Liver (tissue), 3 donors: Measurements from ENCODE around the gene SDR39U1.

ENCODE experiments used
- CTCF ChIP-seq: fragments of 150-350 bp; IDR thresholded peaks from 2 replicates; pipeline ENCODE4 v1.5.1; 2017; ENCODE audit warnings: improper control_type of control experiment, low read depth, low read length; ENCODE audit not compliant: missing input control
- EGR1 ChIP-seq, 2 donors: IDR thresholded peaks; 2 replicates each; pipeline ENCODE4 v1.6.1; 2016 to 2018; ENCODE audit warnings: antibody characterized with exemption in 2 of 2, low read depth in 2 of 2
- FOXA2 ChIP-seq: IDR thresholded peaks from 2 replicates; pipeline ENCODE4 v1.6.1; 2016; ENCODE audit warnings: antibody characterized with exemption
- HNF4G ChIP-seq: IDR thresholded peaks from 2 replicates; pipeline ENCODE4 v1.6.1; 2016; ENCODE audit warnings: antibody characterized with exemption
- JUND ChIP-seq, 2 donors: IDR thresholded peaks; 2 replicates each; pipeline ENCODE4 v1.6.1; 2016; ENCODE audit warnings: antibody characterized with exemption in 2 of 2
- RAD21 ChIP-seq, 2 donors: IDR thresholded peaks; 2 replicates each; pipeline ENCODE4 v1.6.1; 2016; ENCODE audit warnings: antibody characterized with exemption in 2 of 2, mild to moderate bottlenecking in 2 of 2
- SP1 ChIP-seq: IDR thresholded peaks from 2 replicates; pipeline ENCODE4 v1.6.1; 2018; ENCODE audit warnings: antibody characterized with exemption, mild to moderate bottlenecking
- TAF1 ChIP-seq: conservative IDR thresholded peaks from 2 replicates; pipeline ENCODE4 v1.6.1; 2016; ENCODE audit warnings: antibody characterized with exemption, mild to moderate bottlenecking
- YY1 ChIP-seq: IDR thresholded peaks from 2 replicates; pipeline ENCODE4 v1.6.1; 2016; ENCODE audit warnings: antibody characterized with exemption, mild to moderate bottlenecking
- TF ChIP-seq, protein P1 (sequence below): IDR thresholded peaks from 2 replicates; pipeline ENCODE4 v1.6.1; 2016; ENCODE audit warnings: antibody characterized with exemption
- TF ChIP-seq, protein P2 (sequence below): IDR thresholded peaks from 2 replicates; pipeline ENCODE4 v1.6.1; 2016; ENCODE audit warnings: antibody characterized with exemption
- TF ChIP-seq, protein P3 (sequence below): IDR thresholded peaks from 2 replicates; pipeline ENCODE4 v1.6.1; 2016; ENCODE audit warnings: antibody characterized with exemption, mild to moderate bottlenecking
- donor health status: healthy.
- donor health status: healthy.

GRCh38 chr14:24416932-24417619 is 25.5 kb downstream of the SDR39U1 start:
- TF ChIP-seq CTCF = no peak
- TF ChIP-seq TAF1 = no peak
- TF ChIP-seq EGR1 (IDR thresholded peaks at IDR 0.05; ENCODE audit: low read depth in 2 of 2) = no peak
- TF ChIP-seq, protein P1, sequence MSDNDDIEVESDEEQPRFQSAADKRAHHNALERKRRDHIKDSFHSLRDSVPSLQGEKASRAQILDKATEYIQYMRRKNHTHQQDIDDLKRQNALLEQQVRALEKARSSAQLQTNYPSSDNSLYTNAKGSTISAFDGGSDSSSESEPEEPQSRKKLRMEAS = no peak
- no peak for TF ChIP-seq RAD21 (IDR thresholded peaks at IDR 0.05)
- no peak for TF ChIP-seq SP1
- TF ChIP-seq, protein P2, sequence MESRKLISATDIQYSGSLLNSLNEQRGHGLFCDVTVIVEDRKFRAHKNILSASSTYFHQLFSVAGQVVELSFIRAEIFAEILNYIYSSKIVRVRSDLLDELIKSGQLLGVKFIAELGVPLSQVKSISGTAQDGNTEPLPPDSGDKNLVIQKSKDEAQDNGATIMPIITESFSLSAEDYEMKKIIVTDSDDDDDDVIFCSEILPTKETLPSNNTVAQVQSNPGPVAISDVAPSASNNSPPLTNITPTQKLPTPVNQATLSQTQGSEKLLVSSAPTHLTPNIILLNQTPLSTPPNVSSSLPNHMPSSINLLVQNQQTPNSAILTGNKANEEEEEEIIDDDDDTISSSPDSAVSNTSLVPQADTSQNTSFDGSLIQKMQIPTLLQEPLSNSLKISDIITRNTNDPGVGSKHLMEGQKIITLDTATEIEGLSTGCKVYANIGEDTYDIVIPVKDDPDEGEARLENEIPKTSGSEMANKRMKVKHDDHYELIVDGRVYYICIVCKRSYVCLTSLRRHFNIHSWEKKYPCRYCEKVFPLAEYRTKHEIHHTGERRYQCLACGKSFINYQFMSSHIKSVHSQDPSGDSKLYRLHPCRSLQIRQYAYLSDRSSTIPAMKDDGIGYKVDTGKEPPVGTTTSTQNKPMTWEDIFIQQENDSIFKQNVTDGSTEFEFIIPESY = no peak
- TF ChIP-seq, protein P3, sequence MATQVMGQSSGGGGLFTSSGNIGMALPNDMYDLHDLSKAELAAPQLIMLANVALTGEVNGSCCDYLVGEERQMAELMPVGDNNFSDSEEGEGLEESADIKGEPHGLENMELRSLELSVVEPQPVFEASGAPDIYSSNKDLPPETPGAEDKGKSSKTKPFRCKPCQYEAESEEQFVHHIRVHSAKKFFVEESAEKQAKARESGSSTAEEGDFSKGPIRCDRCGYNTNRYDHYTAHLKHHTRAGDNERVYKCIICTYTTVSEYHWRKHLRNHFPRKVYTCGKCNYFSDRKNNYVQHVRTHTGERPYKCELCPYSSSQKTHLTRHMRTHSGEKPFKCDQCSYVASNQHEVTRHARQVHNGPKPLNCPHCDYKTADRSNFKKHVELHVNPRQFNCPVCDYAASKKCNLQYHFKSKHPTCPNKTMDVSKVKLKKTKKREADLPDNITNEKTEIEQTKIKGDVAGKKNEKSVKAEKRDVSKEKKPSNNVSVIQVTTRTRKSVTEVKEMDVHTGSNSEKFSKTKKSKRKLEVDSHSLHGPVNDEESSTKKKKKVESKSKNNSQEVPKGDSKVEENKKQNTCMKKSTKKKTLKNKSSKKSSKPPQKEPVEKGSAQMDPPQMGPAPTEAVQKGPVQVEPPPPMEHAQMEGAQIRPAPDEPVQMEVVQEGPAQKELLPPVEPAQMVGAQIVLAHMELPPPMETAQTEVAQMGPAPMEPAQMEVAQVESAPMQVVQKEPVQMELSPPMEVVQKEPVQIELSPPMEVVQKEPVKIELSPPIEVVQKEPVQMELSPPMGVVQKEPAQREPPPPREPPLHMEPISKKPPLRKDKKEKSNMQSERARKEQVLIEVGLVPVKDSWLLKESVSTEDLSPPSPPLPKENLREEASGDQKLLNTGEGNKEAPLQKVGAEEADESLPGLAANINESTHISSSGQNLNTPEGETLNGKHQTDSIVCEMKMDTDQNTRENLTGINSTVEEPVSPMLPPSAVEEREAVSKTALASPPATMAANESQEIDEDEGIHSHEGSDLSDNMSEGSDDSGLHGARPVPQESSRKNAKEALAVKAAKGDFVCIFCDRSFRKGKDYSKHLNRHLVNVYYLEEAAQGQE = no peak
- no peak for TF ChIP-seq HNF4G
- TF ChIP-seq JUND (IDR thresholded peaks at IDR 0.05) = no peak
- TF ChIP-seq FOXA2 = no peak
- no peak for TF ChIP-seq YY1
